DOHH2 (cell line): Measurements from ENCODE around the gene SMIM8.

ENCODE experiments used
- CTCF ChIP-seq: fragments of 200-600 bp; sonication (generic); IDR thresholded peaks from one replicate; pipeline ENCODE4 v1.5.1; 2014; ENCODE audit warnings: antibody characterized with exemption, mild to moderate bottlenecking, low read depth, low read length; ENCODE audit not compliant: poor library complexity, severe bottlenecking
- EZH2phosphoT487 ChIP-seq: fragments of 200-600 bp; sonication (generic); IDR thresholded peaks from 2 replicates; pipeline ENCODE4 v1.6.1; 2017; ENCODE audit warnings: borderline replicate concordance, mild to moderate bottlenecking, antibody characterized with exemption, low read length, moderate library complexity, mixed read lengths

GRCh38 chr6:87333591-87334181, 11.3 kb downstream of the SMIM8 start:
- no peak for TF ChIP-seq CTCF
- no peak for TF ChIP-seq EZH2phosphoT487
